ENCODE results near the gene NCKAP1. TPM values are rescaled to one million over a fixed set of nuclear protein-coding genes. Genes with fewer than 3 reads are reported as not detected.

NCKAP1 gene
- total and polyA plus RNA-seq, 2 experiments from 2014 or later: 81.7 to 90.4 TPM

- peaks cover 13% of the 10 kb centered on the region for H3K4me1 ChIP-seq (ENCODE audit: low read depth)
- TF ChIP-seq, protein P1, sequence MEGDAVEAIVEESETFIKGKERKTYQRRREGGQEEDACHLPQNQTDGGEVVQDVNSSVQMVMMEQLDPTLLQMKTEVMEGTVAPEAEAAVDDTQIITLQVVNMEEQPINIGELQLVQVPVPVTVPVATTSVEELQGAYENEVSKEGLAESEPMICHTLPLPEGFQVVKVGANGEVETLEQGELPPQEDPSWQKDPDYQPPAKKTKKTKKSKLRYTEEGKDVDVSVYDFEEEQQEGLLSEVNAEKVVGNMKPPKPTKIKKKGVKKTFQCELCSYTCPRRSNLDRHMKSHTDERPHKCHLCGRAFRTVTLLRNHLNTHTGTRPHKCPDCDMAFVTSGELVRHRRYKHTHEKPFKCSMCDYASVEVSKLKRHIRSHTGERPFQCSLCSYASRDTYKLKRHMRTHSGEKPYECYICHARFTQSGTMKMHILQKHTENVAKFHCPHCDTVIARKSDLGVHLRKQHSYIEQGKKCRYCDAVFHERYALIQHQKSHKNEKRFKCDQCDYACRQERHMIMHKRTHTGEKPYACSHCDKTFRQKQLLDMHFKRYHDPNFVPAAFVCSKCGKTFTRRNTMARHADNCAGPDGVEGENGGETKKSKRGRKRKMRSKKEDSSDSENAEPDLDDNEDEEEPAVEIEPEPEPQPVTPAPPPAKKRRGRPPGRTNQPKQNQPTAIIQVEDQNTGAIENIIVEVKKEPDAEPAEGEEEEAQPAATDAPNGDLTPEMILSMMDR (IDR thresholded peaks at IDR 0.05; ENCODE audit: low read depth, low read length): no peak
- DNase-seq (ENCODE audit: low read depth in 1 of 2, low spot score in 1 of 2): peak in 1 of 2 donors; percentile 66
- no peaks in the 10 kb centered on the region for H3K9me3 ChIP-seq (ENCODE audit: low read depth)
- H3K27me3 ChIP-seq: peaks cover 14% of the 10 kb centered on the region
- peak overlapping the region; percentile 7 for H3K27ac ChIP-seq
- H3K4me3 ChIP-seq: peak overlapping the region; percentile 39
- H3K36me3 ChIP-seq: no peaks in the 10 kb centered on the region
Observed at GRCh38 chr2:183078163-183078463, 39.9 kb upstream of the NCKAP1 start.

DNA sequence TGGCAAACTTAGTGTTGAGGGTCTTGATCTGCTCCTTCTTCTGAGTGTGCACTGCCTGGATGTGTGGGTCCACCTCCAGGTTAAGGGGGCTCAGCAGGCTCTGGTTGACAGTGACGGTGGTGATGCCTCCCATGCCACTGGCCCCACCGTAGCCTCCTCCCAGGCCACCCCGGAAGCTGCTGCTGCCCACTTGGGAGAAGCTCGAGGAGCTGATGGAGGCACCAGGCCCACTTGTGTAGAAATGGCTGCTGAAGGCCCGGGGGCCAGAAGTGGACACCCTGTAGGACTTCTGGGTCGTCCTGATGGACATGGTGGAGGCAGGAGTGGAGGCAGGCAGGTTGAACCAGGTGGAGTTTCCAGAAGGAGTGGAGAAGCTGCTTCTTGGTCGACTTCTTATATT, 33.9 kb upstream of the NCKAP1 start:
- H3K27me3 ChIP-seq: peaks cover 14% of the 10 kb centered on the region
- H3K9me3 ChIP-seq (ENCODE audit: low read depth): no peaks in the 10 kb centered on the region
- no peak overlapping the region for H3K27ac ChIP-seq
- TF ChIP-seq, protein P1 (IDR thresholded peaks at IDR 0.05; ENCODE audit: low read depth, low read length): no peak
- no peaks in the 10 kb centered on the region for H3K36me3 ChIP-seq
- H3K4me3 ChIP-seq: no peak overlapping the region
- no peaks in the 10 kb centered on the region for H3K4me1 ChIP-seq (ENCODE audit: low read depth)
- DNase-seq (ENCODE audit: low read depth in 1 of 2, low spot score in 1 of 2): no peak

DNA sequence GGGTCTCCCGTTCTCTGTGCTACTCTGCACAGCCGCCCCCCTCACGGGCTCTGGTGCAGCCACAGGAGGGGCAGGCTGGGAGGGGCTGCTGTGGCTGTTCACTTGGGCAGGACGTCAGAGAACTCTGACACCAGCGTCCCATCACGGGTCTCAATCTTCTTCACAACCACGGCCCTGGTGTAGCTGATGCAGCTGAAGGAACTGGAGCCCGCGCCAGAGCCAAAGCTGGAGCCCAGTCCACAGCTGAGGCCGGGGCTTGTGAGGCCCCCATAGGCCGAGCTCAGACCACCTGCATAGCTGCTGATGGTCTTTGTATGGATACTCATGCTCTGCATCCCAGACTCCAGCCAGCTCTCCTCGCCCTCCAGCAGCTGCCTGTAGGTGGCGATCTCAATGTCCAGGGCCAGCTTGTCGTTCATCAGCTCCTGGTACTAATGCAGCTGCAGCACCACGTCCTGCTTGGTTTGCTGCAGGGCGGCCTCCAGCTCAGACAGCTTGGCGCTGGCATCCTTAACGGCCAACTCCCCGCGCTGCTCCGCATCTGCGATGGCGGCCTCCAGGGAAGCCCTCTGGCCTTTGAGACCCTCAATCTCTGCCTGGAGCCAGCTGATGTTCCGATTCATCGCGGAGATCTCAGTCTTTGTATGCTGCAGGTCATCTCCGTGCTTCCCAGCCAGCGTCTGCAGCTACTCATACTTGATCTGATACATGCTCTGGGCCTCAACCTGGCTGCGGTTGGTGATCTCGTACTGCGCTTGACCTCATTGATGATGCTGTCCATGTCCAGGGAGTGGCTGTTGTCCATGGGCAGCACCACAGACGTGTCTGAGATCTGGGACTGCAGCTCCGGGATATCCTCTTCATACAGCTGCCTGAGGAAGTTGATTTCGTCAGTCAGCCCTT, 32.9 kb upstream of the NCKAP1 start:
- peak; percentile 29 to 73 for DNase-seq (ENCODE audit: low read depth in 1 of 2, low spot score in 1 of 2)

DNA sequence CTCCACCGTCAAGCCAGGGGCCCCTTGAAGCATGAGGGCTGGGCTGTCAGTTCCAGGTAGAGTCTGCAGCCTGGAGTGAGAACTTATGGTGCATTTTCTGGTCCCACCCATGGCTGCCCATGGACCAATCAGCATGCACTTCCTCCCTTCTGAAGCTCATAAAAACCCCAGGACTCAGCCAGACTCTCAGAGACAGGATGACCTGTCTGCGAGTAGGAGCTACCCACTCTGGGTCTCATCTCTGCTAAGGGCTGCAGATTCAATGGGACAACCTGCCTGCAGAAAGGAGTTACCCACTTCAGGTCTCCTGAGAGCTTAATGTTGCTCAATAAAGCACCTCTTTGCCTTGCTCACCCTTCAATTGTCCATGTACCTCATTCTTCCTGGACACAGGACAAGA, 30.9 kb upstream of the NCKAP1 start:
- Histone ChIP-seq H3K9me3 (ENCODE audit: low read depth) (no peaks in the 10 kb centered on the region), H3K4me1 (ENCODE audit: low read depth) (no peaks in the 10 kb centered on the region), H3K27me3 (no peaks in the 10 kb centered on the region), H3K36me3 (no peaks in the 10 kb centered on the region), H3K27ac (no peak overlapping the region), H3K4me3 (no peak overlapping the region)
- no peak for DNase-seq (ENCODE audit: low read depth in 1 of 2, low spot score in 1 of 2)
- TF ChIP-seq, protein P1 (IDR thresholded peaks at IDR 0.05; ENCODE audit: low read depth, low read length): no peak

More for the DNA sequence above, 32.9 kb upstream of the NCKAP1 start:
- Histone ChIP-seq H3K4me3 (no peak overlapping the region), H3K36me3 (no peaks in the 10 kb centered on the region), H3K4me1 (ENCODE audit: low read depth) (no peaks in the 10 kb centered on the region), H3K27me3 (peaks cover 12% of the 10 kb centered on the region), H3K27ac (no peak overlapping the region), H3K9me3 (ENCODE audit: low read depth) (no peaks in the 10 kb centered on the region)
- TF ChIP-seq, protein P1 (IDR thresholded peaks at IDR 0.05; ENCODE audit: low read depth, low read length): peak; percentile 77

DNA sequence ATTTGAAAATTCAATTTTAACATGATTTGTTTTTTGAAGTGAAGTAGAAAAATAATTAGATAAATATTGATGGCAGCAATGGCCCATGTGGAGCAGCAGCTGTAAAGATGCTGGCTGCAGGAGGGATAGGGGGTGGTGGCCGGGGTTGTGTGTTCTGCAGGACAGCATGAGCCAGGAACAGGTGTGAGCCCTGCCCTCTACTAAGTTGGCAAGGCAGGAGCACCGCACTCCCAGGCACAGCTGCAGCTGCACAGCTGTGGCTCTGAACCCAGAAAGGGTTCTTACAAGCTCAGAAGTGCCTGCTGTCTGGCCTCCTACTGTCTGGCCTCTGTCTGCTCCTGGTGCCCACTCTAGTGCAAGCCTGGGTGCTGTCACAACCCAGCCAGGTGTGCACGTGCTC, 30.3 kb upstream of the NCKAP1 start:
- DNase-seq (ENCODE audit: low read depth in 1 of 2, low spot score in 1 of 2): no peak
- H3K4me1 ChIP-seq (ENCODE audit: low read depth): no peaks in the 10 kb centered on the region
- H3K27ac ChIP-seq: no peak overlapping the region
- no peaks in the 10 kb centered on the region for H3K36me3 ChIP-seq
- no peaks in the 10 kb centered on the region for H3K27me3 ChIP-seq
- no peaks in the 10 kb centered on the region for H3K9me3 ChIP-seq (ENCODE audit: low read depth)
- no peak overlapping the region for H3K4me3 ChIP-seq
- TF ChIP-seq, protein P1 (IDR thresholded peaks at IDR 0.05; ENCODE audit: low read depth, low read length): no peak

Data from cardiac muscle cell (in vitro differentiated cells and primary cell).